NCI-H2227 (cell line): ENCODE results near the gene PHF24.
A peak's percentile ranks its signal among the peaks of the same experiment; 100 is the strongest.

Experiments
- DNase-seq: peaks from one replicate; lab custom pipeline; 2025; ENCODE audit not compliant: unreplicated experiment; lab: John Stamatoyannopoulos, UW

Gene PHF24

DNA sequence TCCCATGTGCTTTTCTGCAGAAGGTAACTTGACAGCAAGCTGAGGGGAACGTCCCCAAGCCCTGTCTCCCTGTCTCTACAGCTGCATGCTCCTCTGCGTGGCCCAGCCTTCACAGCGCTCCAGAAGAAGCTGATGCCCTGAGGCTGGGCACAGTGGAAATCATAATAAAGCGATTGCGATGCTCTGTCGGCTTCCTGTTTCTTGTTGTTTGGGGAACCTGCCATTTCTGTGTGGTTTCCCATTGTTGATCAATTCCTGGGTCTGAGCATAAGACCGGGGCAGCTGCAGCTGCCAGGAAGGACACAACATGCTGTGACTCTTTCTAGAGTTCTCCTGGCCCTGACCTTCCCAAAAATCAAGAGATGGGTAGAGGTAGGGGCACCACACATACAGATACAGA is 24.3 kb downstream of the PHF24 start:
- no peak for DNase-seq

DNA sequence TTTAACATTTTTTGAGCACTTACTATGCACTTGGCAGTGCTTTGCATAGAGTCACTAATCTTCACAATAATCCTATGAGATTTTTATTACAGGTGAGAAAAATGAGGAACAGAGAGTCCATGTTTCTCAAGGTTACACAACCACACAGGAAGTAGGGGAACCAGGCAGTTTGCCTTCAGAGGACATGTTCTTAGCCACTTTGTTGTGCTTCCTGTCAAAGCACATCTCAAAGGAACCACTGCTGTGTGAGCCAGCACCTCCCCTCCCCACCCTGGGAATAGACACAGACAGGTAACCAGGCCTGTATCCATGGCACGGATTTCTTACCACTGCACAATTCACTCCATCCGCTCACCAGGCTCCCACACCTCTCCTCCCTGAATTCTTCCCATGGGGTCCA is 25.1 kb downstream of the PHF24 start:
- DNase-seq = no peak

DNA sequence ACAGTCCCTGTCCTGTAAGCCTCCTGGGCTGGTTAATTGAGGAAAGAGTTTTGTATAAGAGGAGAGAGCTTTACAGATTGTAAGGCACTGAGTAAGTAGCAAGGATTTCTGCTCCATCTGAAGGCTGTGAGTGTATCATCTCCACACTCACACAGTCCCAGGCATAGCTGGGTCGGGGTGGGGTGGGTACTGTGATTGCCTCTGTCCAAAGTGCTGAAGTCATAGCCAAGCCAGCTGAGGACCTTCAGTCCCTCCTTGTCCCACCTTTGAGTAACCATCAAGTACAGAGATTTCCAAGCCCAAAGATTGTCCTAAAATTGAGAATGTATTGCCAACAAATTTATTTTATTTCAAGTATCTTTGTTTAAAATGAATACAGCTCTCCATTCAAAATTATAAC is 26.0 kb downstream of the PHF24 start:
- DNase-seq = no peak

DNA sequence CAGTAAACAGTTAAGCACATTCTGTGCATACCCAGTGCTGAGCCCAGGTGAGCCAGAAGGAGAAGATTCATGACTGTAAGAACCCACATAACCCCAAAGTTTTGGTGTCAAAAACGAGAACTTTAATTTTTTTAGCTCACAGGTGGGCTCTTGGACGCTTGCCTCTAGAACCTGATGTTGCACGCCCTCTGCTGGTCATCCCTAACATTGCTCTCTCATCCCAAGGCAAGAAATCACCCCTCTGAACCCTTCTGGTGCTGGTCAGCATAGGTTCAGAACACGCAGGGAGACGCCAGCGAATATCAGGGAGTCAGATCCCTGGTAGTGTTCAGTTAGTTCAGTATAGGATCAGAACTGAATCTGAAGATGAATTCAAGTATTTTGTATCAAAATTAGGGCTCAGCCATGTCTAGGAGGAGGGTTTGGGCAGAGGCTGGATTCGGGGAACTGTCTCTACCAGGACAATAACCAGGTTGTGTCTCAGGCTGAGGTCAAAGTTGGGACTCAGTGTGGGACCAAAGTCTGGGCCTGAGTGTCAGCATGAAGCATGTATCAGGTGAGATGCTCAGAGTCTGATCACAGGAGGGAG is 27.3 kb downstream of the PHF24 start:
- peak; percentile 58 for DNase-seq

DNA sequence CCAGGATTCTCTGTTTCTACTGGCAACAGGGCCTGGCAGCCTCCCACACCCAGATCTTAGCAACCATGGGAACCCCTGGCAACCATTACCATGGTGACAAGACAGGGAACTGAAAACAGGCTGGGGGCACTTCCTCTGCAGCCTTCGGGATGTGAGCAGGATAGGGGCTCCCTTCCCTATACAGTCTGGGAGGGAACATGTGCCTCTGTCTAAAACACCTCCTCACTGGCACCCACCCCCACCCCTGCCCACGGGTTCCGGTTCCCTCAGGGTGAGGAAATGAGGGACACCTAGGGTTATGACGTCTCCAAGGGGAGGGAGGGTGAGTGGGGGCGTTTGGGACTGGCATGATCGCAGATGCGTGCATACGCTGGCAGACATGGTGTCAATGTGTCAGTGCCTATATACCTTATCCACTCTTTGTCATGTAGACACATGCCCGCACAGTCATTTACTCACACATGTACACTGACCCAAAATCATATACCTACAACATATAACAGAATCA is 28.5 kb downstream of the PHF24 start:
- peak; percentile 79 for DNase-seq

DNA sequence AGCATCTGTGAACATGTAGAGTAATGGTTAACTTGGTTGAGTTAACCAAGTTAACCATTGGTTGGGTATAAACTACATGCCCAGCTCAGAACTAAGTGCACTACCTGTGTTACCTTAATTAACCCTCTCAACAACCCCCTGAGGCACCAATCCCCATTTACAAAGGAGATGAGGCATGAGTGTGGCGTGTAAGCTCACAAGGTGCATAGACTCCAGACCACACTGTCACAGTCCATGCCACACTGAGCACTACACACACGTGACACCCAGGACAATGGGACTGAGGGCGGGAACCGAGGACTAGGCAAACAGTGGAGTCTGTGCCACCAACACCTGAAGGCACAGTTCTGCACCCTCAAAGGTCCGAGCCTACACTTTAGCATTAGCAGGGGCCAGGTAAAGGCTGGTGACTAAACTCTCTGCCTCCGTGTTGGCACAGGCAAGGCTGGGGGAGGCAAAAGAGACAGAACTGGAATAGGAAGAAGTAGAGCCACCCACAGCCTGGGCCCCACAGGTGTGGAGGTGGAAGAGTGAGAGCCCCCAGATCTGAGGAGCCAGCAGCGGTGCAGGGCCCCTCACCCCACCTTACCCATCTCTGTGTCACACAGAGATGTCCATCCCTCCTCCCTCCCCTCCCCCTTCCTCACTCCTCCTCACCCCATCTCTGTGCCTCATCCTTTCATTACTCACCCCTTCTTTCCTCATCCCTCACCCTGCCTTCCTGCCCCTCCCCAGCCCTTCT is 29.2 kb downstream of the PHF24 start:
- DNase-seq = no peak

DNA sequence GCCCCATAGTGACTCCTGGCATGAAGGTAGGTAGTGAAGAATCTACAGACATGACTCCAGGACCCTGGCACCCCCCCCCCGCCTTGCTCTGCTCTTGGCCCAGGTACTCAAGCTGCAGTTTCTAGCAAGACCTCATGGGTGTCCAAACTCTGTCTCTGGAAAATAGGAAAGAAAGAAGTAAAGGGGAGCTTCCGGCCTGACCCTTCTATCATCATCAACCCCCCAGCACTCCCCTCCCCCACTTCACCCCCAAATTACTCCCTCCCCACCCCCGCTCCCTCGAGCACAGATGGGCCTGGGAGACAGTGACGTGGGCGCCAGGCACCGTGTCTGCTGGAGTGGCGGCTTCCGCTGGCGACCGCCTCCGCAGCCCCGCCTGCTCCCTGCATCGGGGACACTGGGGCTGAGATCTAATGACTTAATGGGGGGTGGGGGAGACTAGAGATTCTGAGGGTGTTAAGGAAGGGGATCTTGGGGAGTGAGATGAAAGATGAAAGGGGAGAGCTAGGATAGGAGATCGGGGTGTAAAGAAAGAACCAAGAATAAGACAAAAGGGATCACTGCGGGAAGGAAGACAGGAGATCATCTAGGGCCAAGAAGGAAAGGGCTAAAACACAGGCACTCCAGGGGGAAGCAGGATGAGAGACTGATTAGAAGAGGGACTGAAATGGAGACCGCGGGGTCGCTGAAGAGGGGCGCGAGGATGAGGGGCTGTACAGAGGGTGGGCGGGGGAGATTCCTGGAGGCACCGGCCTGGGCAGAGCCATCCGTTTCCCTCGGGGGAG is 30.3 kb downstream of the PHF24 start:
- peak; percentile 20 for DNase-seq

DNA sequence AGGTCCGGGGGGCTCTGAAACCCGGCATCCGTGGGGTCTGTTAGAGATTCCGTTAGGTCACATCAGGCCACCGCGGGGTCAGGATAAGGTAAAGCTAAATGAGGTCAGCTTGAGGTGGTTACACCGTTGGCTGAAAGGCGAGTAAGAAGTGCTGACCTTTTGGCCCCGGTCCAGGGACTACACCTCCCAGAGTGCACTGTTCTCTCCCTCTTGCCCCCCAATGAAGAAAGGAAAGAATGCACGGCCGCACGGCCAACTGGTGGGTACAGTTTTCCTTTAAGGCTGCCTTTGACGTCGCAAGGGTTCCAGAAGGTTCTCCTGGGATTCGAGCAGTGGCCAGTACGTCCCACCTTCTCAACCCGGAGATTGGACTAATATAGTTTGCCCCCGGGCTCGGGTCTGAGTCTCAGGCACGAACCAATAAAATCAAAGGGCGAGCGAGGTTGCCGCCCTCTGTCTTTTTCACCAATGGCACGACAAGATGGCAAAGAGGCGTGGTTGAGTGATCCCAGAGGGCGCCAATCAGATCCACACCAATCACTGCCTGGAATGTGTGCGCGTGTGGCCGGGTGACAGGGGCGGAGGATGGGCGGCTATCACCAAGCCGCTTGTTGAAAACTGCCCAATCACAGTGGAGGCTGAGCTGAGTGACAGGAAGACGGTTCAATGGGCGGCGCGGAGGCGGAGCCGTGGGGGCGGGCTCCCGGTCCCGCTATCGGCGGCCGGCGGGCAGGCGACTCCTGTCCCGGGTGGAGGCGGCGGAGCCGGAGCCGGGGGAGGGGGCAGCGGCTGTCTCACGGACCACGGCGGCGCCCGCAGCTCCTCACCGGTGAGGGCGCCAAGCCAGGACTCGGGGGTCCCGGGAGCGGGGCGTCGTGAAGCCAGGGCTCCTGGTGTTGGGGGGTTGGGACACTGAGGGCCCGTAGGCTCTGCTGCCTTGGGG is 31.2 kb downstream of the PHF24 start, which contains the start of gene DNAJB5:
TSS of gene DNAJB5 (plus strand) at position 743 of the 943 bp plus-strand sequence. CDS start 886 bp downstream, outside the sequence.
- DNase-seq = peak; percentile 96

DNA sequence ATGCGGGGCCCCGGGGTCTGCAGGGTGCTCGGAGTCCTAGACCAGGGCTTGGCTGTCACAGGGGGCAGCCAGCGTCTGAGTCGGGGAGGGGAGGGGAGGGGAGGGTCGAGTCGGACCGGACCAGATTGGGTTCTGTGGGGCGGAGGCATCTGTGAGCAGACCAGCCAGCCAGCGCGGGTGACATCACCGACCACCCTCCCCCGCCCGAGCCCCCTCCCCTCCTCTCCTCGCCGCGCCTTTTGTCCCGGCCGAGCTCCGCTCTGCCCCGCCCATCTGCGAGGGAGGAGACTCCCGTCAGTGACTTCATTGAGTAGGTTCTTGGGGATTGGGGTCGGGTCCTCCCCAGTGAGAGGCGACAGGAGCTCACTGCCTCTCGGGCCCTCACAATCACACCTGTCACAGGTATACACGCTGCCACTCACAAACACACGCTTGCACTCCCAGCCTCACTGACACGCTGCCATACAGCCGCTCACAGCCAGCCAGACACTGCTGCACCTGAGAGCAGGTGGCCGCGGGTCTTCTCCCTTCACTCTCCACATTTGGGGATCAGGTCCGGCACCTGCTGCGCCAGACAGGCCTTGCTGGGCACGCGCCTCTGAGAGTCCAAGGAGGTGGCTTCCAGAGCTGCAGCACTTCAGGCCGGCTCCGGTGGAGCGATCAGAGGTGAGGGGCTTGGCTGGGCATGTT is 32.0 kb downstream of the PHF24 start:
- DNase-seq = peak; percentile 77

DNA sequence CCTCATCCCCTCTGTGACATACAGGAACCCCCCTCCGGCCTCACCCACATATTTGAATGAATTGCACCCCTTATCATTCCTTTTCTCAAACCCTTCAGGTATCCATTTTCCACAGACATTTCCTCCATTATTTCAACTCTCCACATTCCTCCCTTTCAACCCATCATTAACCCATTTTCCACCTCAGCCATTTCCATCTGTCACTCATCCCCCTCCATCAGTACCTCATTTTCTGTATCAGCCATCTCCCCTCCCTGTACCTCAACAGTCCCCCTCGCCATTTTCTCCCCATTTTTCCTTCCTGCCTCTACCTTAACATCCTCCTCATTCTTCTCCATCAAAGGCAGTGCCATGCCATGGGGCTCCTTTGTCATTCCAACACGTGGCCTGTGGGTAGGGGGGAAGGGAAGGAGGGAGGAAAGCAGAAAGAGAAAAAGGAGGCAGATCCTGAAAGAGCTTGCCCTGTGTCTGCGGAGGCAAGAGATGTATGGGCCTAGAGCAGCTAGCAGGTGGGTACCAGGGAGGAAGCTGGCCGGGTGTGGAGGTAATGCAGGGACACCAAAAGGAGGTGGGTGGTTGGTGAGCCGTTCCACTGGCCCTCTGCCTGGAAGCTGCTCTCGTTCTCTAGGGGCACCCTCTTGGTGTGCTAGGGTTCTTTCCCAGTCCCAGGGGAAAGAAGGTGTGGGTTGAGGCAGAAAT is 33.0 kb downstream of the PHF24 start:
- DNase-seq = no peak

DNA sequence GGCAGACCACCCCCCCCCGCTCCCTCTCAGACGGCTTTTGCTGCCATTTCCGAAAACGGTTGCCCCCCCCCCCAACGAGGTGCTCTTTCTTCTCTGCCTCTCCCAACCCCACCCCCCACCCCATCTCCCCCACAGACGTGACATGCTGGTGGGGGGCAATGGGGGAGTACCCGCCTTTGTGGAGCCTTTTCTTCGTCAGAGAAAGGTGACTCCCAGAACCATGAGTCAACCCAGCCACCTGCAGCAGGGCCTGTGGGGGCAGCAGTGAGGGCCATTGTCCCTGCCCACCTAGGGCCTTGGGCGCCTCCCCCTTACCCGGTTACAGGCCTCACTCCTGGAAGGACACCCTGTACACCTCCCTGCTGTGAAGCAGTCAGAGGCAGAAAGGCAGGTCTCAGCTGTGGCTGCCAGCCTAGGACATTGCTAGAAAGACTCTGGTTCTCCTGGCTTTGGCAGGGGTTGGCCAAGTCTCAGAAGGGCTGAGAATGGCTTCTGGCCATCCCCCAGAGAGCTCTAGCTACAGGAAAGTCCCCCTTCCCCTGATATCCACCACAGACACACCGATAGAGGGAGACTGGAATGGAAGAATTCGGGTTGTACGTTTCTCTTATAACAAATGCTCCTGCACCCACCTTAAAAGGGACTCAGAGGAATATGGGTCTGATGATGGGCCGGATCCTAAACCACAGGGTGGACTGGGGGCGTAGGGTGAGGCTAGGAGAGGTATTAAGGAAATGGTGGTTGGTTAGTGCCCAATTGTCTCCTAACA is 33.7 kb downstream of the PHF24 start:
- peak; percentile 6 for DNase-seq

DNA sequence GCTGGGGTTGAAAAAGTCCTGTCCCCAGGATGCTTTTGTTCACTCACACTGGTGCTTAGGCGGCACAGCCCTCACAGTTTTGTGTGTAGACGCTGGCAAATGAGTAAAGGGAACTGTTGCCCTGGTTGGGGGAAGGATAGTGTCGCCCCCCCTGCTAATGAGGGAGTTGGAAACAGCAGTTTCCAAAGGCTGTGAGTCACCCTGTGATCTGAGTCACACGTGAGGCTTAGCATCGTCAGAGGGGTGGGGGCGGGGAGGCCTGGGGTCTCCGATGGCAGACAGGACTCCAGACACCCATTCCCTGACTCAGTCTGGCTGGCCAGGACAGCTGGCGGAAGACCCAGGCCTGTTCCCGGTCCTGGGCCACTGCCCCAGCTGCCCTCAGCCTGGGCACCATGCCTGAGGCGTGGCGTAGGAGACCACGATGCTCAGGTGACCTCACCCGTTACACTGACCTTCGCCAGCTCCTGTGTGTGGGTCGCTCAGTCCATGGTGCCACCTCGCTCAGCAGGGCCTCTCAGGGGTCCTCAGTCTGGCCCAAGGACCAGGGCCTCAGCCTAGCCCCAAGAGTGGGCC is 34.4 kb downstream of the PHF24 start:
- no peak for DNase-seq

DNA sequence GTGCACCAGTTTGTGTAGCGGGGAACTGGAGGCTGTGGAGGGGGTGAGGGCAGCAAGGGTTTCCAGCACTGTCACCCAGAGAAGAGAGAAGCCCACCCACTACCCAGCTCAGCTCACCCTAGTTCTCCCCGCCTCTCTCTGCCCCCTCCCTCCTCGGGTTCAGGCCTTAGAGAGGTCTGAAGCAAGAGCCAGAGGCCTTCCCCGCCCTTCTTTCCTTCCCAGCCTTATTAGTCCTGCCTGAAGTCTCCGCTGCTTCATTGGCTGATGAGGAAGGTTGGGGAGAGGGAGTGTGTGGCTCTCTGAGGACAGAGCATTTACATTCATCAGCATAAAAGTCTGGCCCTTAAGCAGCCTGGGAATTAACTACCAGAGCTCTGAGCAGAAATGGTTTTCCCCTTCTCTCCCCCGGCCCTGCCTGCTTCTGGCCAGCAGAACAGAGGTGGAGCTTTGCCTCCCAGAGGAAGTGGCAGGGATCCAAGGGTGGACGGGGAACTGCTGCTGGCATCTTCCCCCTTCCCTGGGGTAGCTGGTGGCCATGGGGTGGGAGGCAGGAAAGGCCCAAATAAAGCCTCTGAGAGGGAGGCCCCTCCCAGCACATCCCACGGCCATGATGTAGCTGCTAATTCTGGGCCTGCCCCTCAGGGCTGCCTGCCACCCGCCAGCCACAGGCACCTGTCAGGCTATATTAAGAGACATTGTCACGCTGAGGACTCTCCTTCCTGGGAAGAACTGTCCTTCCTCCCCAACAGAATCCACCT is 35.6 kb downstream of the PHF24 start:
- peak; percentile 30 for DNase-seq

DNA sequence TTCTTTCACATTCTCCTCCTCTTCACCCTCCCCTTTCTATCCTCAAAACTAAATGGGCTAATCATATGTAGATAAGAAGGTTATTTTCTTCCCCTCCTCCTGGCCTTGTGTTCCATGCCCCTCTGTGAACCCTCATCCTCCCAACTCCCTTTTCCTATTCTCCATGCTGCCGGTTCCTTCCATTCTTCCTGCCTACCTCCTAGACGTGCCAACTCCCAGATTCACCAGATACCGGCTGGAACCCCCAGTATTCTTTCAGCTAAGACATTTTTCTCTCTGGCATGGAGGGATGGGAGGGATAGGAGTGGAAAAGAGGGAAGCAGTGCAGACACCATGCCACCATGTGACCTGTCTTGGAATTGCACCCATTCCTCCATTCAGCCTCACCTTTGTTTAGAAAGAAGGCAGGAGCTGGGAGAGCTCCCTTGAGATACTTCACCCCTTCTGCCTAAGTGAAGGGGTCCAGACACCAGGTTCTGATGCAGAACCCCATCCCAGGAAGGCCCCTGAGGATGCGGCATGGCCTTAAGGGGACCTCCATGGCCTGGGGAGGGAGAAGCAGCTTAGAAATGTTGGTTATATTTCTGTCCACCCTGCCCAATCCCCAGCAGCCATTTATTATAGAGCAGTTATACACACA is 36.3 kb downstream of the PHF24 start:
- DNase-seq = peak; percentile 59

DNA sequence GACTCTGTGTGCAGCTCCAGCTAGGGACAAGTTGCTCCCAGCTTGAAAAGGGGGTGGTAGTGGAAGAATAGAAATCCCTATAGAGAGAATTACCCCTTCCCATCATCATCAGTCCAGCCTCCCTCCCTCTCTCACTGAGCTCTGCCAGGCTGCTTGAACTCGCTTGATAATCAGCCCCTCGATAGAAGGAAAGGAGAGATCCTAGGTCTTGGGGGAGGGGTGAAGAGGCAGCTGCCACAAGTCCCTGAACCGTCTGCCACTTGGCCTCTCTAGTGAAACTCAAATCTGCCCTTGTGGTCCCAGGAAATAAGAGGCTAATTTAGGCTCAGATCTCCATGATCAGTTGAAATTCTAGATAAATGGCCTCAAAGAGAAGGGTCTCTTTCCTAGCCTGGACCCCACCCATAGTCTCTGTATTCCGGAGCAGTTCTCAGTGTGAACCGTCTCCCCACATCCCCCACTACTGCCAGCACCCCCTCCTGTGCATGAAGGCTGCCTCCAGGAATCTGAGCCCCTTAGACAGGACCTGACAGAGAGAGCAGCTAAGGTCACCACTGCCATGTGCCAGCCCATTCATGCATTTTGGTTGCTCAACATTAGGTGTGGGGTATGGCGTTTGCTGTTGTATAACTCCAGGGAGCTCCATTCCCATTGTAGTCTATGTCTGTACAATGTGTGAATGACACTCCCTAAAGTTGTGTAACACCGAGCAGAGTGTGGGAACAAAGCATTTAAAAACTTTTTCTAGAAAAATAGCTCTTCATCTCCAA is 37.0 kb downstream of the PHF24 start:
- peak; percentile 13 for DNase-seq

DNA sequence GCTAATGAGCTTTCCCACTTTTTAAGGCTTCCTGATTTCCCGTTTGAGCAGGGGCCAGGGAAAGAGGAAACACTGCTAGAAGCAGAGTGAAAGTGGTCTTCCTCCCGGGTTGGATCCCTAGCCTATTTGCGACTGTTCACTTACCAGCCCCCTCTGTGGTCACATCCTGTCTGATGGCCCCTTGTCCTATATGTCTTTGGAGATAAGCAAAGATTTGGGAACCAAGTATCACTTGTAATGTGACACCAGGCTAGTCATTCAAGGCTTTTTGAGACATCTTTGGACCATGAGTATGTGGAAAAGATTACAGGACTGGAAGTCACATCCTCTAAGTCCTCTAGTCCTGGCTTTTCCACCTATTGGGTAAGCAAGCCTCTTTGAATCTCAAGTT is 37.6 kb downstream of the PHF24 start:
- no peak for DNase-seq
